SK-N-MC (cell line): ENCODE results near the gene CBFA2T2.

Experiments used
- EZH2 ChIP-seq: fragments of 200-600 bp; sonication (generic); IDR thresholded peaks from one replicate; pipeline ENCODE4 v1.6.1; 2017; ENCODE audit warnings: antibody characterized with exemption
- FOXP2 ChIP-seq: optimal IDR thresholded peaks from 2 replicates; pipeline ENCODE3; 2011; ENCODE audit warnings: mild to moderate bottlenecking, moderate library complexity; ENCODE audit not compliant: insufficient read depth; ENCODE audit errors: extremely low read length, control extremely low read depth
- POLR2AphosphoS5 ChIP-seq: IDR thresholded peaks from 2 replicates; pipeline ENCODE4 v1.6.1; 2012; ENCODE audit warnings: mild to moderate bottlenecking, low read depth, low read length, borderline replicate concordance

DNA sequence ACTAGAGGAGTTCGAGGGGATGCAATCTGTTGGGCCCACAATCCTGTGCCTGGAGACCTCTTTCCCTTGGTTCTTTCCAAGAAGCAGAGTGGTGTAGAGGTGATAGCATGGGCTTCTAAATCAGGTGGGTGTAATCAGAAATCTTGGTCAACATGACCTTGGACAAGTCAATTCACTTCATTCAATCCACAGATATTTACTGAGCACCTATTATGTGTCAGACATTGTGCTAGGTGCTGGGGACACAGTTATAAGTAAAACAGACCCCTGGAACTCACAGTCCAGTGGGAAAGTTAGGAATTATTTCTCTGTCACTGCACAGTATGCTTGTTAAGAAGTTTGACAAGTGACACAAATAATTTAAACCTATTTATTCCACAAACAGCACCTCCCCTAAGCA, 199.6 kb downstream of the CBFA2T2 start:
- TF ChIP-seq EZH2, result no peak
- no peak for TF ChIP-seq POLR2AphosphoS5
- TF ChIP-seq FOXP2, result no peak
